GM21619 (cell line): ENCODE measurements around the gene NPTX2.
"Not testable (repeated sequence)": the region's sequence is repeated elsewhere in the genome, so short reads cannot be mapped to it uniquely, and the experiment has no call there.

Experiments used
- ATAC-seq: cut with Tn5 transposase; IDR thresholded peaks from one replicate; pipeline ENCODE4 v1.9.1; 2021; ENCODE audit not compliant: unreplicated experiment

NPTX2 gene

GRCh38 chr7:98617051-98617959 lies at the start of gene NPTX2:
TSS of gene NPTX2 (plus strand) at chr7:98617285. CDS start at chr7:98617462, 177 bp downstream.
- no peak for ATAC-seq

GRCh38 chr7:98567991-98568390 lies 49.1 kb upstream of the NPTX2 start:
- ATAC-seq = no peak

DNA sequence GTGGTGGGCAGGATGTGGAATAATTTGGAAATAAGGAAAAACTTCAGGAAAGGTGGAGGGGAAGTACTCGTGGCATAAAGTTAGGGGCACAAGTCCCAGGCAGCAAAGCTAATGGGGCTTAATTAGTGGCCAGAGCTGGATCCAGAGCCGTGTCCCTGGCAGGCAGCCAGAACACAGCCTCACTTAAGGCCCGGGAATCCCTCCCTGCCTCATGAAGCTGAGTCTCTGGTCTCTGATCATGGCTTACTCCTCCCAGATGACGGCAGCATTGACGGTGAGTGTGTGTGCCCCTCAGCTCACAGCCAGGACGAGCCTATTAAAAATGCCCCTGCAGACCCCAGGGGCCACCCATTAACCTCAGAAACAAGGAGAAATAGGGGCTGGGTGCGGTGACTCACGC lies 48.2 kb upstream of the NPTX2 start:
- ATAC-seq = no peak

DNA sequence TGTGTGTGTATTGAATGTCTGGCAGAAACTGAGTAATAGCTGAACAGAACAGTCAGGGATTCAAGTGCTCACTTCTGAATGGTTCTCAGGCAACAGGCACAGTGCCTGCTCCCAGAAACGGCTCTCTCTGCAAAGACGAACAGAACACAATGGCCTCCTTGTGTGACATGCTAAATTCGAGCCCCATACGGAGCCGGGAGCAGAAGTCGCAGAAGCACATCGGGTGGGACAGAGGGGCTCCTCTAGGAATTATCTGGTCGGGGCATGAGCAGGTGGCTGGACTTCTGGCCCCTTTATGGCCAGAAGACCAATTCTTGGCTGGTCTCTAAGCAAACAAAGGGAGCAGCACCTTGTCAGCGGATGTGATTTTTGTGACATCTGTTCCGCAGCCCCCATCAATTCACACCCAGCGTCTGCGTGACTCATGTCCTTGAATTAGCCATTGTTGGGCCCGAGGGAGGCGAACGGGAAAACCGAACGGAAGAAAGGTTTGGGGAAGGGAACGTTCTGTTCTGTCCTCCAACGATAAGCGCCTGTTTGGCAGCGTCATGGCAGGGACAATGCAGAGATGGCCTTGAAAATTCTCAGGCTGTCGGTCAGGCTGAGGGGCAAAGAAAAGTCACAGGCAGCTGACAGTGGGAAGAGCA lies 47.3 kb upstream of the NPTX2 start:
- no peak for ATAC-seq

DNA sequence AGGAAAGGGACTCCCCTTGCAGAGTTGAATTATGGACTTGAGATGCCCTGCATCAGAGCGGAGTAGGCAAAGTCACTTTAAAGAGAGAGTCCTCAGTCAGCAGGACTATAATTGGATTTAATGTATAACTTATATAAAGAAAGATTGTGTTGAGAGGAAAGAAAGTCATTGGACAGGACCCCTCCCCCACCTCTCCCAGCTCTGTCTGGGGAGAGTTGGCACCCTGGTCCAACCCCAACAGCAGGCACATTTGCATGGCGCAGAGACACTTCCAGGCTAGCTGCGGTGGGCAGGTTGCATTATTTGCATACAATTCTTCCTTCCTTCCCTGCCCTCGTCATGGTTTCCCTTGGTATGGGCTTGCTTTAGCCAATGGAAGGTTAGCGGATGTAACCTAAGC lies 46.1 kb upstream of the NPTX2 start:
- no peak for ATAC-seq

- ATAC-seq = no peak
Observed at GRCh38 chr7:98571986-98572385, 45.1 kb upstream of the NPTX2 start.

- not testable (repeated sequence) for ATAC-seq
Observed at GRCh38 chr7:98572716-98573115, 44.4 kb upstream of the NPTX2 start.

DNA sequence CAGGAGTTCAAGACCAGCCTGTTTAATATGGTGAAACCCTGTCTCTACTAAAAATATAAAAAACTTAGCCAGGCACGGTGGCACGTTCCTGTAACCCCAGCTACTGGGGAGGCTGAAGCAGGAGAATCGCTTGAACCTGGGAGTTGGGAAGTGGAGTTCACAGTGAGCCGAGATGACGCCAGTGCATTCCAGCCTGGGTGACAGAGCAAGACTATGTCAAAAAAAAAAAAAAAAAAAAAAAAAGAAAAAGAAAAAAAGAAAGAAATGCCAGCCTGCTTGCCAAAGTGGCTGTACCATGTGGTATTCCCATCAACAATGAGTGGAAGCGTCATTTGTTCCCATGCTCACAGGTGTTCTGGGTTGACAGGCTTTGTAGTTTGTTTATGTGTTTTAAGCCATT lies 43.3 kb upstream of the NPTX2 start:
- no peak for ATAC-seq

- no peak for ATAC-seq
Observed at GRCh38 chr7:98575878-98576277, 41.2 kb upstream of the NPTX2 start.

DNA sequence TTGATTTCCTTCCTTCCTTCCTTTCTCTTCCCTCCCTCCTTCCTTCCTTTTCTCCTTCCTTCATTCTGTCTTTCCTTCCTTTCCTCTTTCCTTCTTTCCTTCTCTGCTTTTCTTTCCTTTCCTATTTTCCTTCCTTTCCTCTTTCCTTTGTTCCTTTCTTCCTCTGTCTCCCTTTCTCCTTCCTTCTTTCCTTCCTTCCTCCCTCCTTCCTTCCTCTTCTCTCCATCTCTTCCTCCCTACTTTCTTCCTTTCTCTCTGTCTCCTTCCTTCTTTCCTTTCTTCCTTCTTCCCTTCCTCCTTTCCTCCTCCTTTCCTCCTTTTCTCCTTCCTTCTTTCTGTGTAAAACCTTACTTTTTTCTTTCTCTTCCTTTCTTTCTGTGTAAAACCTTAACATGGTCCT lies 32.3 kb upstream of the NPTX2 start:
- ATAC-seq = no peak

DNA sequence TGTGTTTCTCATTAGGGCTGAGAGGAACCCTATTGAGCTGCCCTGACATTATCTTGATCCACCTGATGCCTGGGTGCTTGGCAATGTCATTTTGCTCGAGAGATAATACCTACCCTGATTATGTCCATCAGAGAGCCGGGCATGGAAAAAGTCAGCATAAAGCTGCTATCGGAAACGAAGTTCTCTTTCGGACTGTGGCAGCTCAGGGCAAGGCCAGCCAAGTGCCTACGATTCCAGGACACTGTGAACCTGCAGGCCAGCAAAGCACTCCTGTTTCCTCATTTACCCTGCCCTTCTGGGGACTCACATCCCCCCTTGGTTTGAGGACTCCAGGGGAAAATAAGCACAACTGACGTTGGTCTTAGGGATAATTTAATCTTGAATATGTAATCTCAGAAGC lies 25.2 kb upstream of the NPTX2 start:
- ATAC-seq = no peak

GRCh38 chr7:98594348-98594747 lies 22.7 kb upstream of the NPTX2 start:
- ATAC-seq = no peak

DNA sequence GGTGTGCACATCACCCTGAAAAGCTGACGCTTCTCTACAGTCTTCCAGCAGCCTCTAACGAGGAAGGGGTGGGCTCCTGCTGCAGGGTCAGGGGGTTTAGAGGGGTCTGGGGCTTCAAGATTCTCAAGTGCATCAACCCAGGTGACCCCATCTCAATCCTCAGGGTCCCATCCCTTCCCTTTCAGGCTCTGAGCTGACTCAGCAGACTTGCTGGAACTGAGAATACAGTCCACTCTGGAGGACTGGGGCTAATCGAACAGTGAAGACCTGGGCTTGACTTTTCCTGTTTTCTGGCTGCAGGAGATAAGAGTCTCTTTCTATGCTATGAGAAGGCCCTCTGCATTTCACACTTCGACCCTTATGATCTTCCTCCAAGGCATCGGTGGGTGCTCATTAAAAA lies 22.3 kb upstream of the NPTX2 start:
- ATAC-seq = no peak

GRCh38 chr7:98598846-98599615 lies 18.1 kb upstream of the NPTX2 start:
- ATAC-seq = no peak

DNA sequence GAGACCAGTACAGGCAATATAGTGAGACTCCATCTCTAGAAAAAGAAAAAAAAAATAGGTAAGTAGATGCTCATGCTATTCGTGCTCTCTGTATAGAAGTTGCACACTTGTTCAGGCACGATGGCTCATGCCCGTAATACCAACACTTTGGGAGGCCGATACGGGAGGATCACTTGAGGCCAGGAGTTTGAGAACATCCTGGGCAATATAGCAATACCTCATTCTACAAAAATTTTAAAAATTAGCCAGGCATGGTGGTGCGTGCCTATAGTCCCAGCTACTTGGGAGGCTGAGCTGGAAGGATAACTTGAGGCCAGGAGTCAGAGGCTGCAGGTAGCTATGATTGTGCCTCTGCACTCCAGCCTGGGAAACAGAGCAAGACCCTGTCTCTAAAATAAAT lies 17.2 kb upstream of the NPTX2 start:
- ATAC-seq = no peak

DNA sequence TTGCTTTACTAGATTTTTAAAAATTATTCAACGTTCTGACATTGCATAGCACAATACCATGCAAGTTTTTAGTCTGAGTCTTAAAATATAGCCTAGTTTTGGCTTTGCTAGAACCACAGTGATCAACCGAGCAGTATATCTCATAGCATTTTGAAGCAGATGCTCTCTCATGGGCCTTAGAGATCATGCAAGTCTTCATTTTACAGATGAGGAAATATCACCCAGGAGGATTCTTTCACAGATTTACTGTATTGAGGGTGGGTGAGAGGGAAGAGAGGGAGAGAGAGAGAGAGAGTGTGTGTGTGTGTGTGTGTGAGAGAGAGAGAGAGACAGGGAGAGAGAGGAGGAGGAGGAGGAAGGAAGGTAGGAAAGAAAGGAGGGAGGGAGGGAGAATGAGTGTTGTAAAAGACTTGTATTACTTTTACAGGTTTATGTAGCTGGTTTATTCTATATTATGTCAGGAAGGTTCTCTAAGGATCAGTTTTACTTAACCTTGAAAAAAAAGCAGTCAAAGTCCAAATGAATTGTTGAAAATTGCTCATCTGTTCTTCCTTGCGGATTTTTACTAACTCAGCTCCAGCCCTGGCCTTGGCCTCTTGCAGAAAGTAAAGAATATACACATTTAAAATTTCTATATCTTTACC lies 14.2 kb upstream of the NPTX2 start:
- no peak for ATAC-seq

DNA sequence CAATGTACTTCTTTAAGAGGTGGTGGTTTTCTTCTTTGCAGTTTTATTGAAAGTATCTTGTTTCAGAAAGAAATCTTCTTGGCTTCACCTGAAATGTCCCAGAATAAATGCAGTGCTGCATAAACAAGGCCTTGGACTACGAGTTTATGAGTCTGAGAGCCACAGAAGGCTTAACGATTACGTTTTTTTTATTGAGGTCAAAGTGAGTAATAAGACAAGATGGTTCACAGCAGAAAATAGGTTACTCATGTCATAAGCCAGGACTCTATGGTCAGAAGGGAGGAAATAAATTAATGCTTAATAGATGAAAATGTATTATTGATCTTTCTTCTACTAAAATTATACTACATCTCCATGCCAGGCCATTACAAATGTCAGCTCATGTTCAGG lies 13.7 kb upstream of the NPTX2 start:
- ATAC-seq = no peak

DNA sequence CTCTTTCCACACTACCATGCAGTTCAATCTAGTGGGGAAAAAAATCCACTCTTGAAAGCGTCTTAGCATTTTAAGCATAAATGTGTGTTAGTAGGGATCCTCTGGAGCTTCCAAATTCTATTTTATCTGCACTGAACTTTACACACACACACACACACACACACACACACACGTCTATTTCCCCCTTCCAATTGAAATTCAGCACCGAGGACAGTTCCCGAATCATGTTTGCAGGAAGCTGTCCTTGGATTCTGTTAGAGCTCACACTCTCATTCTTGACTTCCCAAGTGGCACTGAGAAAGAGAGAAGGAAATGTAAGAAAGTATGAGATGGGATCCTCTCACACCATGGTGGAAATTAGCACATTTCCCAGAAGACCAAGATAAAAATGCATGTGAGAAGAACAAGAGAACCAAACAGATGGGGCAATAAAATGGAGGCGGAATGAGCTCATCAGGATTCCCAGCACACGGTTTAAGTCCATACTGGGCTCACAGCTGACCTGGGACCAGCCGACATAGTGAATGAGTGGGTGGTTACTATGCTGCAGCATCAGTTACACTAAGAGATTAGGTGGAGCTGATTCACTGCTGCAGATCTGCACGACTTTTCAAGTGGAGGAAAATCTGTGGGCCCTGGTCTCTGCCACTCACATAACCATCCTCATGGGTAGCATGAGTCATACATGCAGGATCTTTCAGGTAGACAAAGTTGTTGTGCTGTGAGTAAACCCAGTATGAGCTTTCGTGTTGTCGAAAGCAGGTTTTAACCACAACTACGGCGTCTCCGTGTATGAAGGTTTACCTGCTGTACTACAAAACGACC lies 3.3 kb upstream of the NPTX2 start:
- ATAC-seq = no peak

GRCh38 chr7:98616381-98617050 lies 569 bp upstream of the NPTX2 start:
- ATAC-seq = no peak

DNA sequence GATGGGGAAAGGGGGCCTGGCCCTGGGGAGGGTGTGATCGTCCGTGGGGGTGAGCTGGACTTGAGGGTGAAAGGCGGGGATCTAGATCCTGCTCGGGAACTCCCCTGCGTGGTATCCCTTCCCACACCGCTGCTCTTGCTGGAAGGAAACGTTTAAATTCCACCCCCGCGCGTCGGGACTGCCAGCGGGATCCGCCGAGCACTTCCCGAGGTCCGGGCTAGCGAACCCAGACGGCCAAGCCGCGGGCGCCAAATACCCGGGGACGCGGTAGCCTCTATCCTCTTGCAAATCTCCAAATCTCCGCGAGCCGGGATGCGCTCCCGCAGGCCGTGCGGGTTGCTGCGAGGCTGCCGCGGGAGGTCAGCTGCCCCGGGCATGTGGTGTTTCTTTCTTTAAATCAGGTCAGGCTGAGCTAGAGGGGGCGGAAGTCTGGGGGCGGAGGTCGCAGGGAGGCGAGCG lies 904 bp downstream of the NPTX2 start:
- ATAC-seq = no peak
